ENCODE data around the gene CCDC30.

CCDC30 gene

GRCh38 chr1:42690477-42691156 is 227.5 kb downstream of the CCDC30 start:
- DNase-seq (ENCODE audit: low read depth, low spot score) = no peak

GRCh38 chr1:42691157-42691498 is 228.0 kb downstream of the CCDC30 start:
- no peak for DNase-seq (ENCODE audit: low read depth, low spot score)

- DNase-seq (ENCODE audit: low read depth, low spot score) = no peak
Measured at GRCh38 chr1:42692461-42692860, 229.4 kb downstream of the CCDC30 start.

GRCh38 chr1:42692911-42693310 is 229.8 kb downstream of the CCDC30 start:
- no peak for DNase-seq (ENCODE audit: low read depth, low spot score)

GRCh38 chr1:42698081-42698813 is 235.2 kb downstream of the CCDC30 start:
- DNase-seq (ENCODE audit: low read depth, low spot score) = no peak

GRCh38 chr1:42700006-42700405 is 236.9 kb downstream of the CCDC30 start:
- no peak for DNase-seq (ENCODE audit: low read depth, low spot score)

- DNase-seq (ENCODE audit: low read depth, low spot score) = no peak
Measured at GRCh38 chr1:42703888-42704464, 240.9 kb downstream of the CCDC30 start.

Measured in activated naive CD8-positive, alpha-beta T cell treated with anti-CD3 and anti-CD28 coated beads, Interleukin-2, amount 50 U/mL, for 16 hours (primary cell).